ENCODE results near the gene PYHIN1.

The PYHIN1 gene

DNA sequence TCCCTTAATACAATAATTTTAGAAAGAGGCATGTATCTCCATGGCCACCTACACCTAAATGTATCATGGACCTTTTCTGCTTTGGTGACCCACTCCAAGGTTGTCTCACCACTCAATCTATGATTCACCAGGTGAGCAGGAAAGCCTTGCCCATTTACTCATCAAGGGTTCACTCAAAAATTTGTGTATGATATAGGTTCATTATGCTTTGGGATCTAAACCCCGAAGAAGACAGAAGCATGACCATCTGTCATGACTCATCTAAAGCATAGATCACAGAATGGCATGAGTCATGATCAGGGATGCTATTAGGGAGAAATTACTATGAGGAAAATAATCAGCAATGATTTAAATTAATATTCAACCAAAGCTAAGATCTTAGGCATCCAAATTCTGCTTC lies 38.5 kb downstream of the PYHIN1 start:
- in situ Hi-C loops (cut with HindIII; ENCODE audit: low sequenced_read_pairs), result no loop called here
- no peak for DNase-seq (ENCODE audit: low read depth)
- no peak overlapping the region for H3K4me3 ChIP-seq (ENCODE audit: low read depth, low read length)
- TF ChIP-seq, protein P1, sequence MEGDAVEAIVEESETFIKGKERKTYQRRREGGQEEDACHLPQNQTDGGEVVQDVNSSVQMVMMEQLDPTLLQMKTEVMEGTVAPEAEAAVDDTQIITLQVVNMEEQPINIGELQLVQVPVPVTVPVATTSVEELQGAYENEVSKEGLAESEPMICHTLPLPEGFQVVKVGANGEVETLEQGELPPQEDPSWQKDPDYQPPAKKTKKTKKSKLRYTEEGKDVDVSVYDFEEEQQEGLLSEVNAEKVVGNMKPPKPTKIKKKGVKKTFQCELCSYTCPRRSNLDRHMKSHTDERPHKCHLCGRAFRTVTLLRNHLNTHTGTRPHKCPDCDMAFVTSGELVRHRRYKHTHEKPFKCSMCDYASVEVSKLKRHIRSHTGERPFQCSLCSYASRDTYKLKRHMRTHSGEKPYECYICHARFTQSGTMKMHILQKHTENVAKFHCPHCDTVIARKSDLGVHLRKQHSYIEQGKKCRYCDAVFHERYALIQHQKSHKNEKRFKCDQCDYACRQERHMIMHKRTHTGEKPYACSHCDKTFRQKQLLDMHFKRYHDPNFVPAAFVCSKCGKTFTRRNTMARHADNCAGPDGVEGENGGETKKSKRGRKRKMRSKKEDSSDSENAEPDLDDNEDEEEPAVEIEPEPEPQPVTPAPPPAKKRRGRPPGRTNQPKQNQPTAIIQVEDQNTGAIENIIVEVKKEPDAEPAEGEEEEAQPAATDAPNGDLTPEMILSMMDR (IDR thresholded peaks at IDR 0.05; ENCODE audit: low read depth, low read length, missing control alignments), result no peak

DNA sequence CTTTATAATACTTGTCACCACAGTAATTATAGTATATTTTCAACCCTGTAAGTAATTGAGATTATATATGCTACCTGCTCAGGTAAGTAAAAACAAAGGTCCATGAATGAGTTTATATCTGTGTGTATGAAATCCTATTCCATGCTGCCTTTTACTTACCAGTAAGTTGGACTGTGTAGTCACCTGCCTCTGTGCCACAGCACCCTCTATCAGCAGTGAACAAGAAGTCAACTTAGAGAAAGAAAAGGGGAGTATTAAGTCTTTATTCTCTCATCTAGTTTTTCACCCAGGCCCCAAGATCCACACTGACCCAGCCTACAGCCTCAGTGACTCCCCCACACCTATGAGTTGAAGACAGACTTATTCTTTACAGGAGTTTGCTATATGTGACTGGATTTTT lies 41.5 kb downstream of the PYHIN1 start:
- TF ChIP-seq, protein P1 (IDR thresholded peaks at IDR 0.05; ENCODE audit: low read depth, low read length, missing control alignments), result no peak
- in situ Hi-C loops (cut with HindIII; ENCODE audit: low sequenced_read_pairs), result no loop called here
- DNase-seq (ENCODE audit: low read depth), result no peak
- no peak overlapping the region for H3K4me3 ChIP-seq (ENCODE audit: low read depth, low read length)

DNA sequence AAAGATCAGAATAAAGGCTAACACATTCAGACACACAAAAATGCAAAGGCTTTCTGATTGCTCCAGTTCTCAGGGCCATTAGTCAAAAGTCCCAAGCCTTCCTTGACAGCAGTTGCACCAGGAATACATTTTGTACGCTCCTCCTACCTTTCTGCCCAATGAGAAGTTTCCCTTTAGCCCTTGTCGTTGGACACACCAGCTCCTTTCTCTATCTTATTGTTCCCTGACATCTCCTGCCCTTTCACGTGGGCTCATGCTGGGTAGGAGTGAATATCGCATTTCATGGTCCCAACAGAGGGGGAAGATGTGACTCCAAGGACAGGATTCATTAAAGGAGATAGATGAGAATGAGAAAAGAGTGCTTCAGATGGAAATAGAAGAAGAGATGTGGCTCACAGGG lies 44.9 kb downstream of the PYHIN1 start:
- TF ChIP-seq, protein P1 (IDR thresholded peaks at IDR 0.05; ENCODE audit: low read depth, low read length, missing control alignments), result no peak
- in situ Hi-C loops (cut with HindIII; ENCODE audit: low sequenced_read_pairs), result no loop called here

DNA sequence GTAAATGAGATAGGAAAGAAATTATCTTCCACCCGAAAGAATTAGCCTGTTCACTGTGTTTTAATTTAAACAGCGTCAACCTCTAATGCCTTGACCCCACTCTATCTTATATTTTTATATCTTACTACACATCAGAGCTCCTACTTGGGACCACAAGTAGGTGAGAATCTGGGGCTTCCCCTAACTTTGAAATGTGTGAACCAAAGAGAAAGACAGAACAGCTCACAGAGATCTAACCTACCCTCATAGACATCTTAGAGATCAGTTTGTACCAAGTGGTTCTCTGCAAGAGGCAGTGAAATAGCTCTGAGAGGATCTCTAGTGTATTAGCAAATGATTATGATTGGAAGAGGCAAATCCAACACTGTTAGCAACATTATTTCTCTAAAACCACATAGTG lies 47.4 kb downstream of the PYHIN1 start:
- H3K4me3 ChIP-seq (ENCODE audit: low read depth, low read length), result no peak overlapping the region
- DNase-seq (ENCODE audit: low read depth), result no peak
- in situ Hi-C loops (cut with HindIII; ENCODE audit: low sequenced_read_pairs), result no loop called here
- TF ChIP-seq, protein P1 (IDR thresholded peaks at IDR 0.05; ENCODE audit: low read depth, low read length, missing control alignments), result no peak

More for the DNA sequence above, 44.9 kb downstream of the PYHIN1 start:
- no peak for DNase-seq (ENCODE audit: low read depth)
- no peak overlapping the region for H3K4me3 ChIP-seq (ENCODE audit: low read depth, low read length)

DNA sequence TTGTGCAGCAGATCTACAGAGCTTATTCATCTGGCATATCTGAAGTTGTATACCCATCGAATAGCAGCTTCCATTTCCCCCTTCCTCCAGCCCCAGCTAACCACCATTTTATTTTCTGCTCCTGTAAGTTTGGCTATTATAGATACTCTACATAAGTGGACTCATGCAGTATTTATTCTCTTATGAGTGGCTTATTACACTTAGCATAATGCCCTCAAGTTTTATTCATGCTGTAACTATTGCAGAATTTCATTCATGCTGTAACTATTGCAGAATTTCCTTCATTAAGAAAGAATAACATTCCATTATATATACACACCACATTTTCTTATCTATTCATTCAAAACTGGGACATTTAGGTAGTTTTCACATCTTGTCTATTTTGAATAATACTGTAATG lies 47.9 kb downstream of the PYHIN1 start:
- TF ChIP-seq, protein P1 (IDR thresholded peaks at IDR 0.05; ENCODE audit: low read depth, low read length, missing control alignments), result no peak
- no peak overlapping the region for H3K4me3 ChIP-seq (ENCODE audit: low read depth, low read length)
- no peak for DNase-seq (ENCODE audit: low read depth)
- in situ Hi-C loops (cut with HindIII; ENCODE audit: low sequenced_read_pairs), result no loop called here

DNA sequence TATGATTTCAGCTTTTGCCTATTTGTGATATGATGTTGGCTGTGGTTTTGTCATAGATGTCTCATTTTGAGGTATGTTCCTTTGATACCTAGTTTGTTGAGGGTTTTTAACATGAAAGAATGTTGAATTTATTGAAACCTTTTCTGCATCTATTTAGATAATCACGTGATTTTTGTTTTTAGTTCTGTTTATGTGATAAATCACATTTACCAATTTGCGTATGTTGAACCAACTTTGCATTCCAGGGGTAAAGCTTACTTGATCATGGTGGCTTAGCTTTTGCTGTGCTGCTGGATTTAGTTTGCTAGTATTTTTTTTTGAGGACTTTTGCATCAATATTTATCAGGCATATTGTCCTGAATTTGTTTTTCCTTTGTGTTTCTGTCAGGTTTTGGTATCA lies 51.9 kb downstream of the PYHIN1 start:
- in situ Hi-C loops (cut with HindIII; ENCODE audit: low sequenced_read_pairs), result no loop called here
- no peak for DNase-seq (ENCODE audit: low read depth)
- TF ChIP-seq, protein P1 (IDR thresholded peaks at IDR 0.05; ENCODE audit: low read depth, low read length, missing control alignments), result no peak
- H3K4me3 ChIP-seq (ENCODE audit: low read depth, low read length), result no peak overlapping the region

DNA sequence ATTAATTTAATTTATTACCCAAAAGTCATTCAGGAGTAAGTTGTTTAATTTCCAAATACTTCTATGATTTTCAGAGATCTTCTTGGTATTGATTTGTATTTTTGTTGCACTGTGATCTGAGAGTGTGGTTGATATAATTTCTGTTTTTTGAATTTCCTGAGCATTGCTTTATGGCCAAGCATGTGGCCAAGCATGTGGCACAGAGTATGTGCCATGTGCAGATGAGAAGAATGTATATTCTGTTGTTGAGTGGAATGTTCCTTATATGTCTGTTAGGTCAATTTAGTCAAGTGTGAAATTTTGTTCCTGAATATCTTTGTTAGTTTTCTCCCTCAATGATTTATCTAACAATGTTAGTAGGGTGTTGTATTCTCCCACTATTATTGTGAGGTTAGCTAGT lies 53.0 kb downstream of the PYHIN1 start:
- TF ChIP-seq, protein P1 (IDR thresholded peaks at IDR 0.05; ENCODE audit: low read depth, low read length, missing control alignments), result no peak
- in situ Hi-C loops (cut with HindIII; ENCODE audit: low sequenced_read_pairs), result no loop called here
- H3K4me3 ChIP-seq (ENCODE audit: low read depth, low read length), result no peak overlapping the region
- no peak for DNase-seq (ENCODE audit: low read depth)
